Breast epithelium (tissue), 3 donors: Measurements from ENCODE around the gene NRG3.

ENCODE experiments used
- POLR2A ChIP-seq: fragments of 450-650 bp; IDR thresholded peaks from one replicate; pipeline ENCODE4 v1.6.1; 2016; ENCODE audit warnings: antibody characterized with exemption, mild to moderate bottlenecking, moderate library complexity
- POLR2AphosphoS5 ChIP-seq, 3 donors: sonication (generic); formaldehyde crosslinking; IDR thresholded peaks; one replicate each; pipeline ENCODE4 v1.6.1; 2017; ENCODE audit warnings: antibody characterized with exemption in 3 of 3
- TF ChIP-seq, protein P1 (sequence below), 3 donors: fragments of 450-650 bp; IDR thresholded peaks; one replicate each; pipeline ENCODE4 v1.5.1; 2016 to 2017; ENCODE audit warnings: antibody characterized with exemption in 3 of 3, mild to moderate bottlenecking in 3 of 3, moderate library complexity in 3 of 3

DNA sequence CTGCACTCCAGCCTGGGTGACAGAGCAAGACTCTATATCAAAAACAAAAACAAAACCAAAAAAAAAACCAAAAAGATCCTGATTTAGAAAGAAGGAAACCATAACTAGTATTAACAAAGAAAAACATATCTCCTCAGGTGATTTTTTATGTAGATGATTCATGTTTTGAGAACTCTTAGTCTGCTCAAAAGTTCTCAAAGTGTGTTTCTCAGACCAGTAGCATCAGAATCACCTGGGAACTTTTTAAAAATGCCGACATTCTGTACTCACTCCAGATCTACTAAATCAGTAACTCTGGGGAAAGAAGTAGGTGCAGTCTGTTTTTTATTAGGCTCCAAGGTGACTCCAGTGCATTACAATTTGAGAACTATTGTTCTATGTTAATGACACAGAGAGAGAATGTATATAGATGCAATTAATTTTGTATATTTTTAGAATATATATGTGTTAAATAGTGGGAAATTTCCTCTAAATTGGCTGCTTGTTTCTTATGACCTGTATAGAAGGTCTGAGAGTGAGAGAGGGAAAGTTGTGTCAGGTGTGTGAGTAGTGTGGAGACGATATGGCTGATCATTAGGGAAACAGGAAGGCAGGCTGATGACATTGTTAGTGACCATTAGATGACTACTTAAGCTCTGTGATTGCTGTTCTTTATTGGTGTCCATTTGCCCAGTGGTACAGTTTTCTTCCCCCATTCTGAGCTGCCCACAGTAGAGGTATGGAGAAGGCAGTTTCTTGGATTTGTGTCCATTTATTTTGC is 1075.0 kb downstream of the NRG3 start:
- TF ChIP-seq, protein P1, sequence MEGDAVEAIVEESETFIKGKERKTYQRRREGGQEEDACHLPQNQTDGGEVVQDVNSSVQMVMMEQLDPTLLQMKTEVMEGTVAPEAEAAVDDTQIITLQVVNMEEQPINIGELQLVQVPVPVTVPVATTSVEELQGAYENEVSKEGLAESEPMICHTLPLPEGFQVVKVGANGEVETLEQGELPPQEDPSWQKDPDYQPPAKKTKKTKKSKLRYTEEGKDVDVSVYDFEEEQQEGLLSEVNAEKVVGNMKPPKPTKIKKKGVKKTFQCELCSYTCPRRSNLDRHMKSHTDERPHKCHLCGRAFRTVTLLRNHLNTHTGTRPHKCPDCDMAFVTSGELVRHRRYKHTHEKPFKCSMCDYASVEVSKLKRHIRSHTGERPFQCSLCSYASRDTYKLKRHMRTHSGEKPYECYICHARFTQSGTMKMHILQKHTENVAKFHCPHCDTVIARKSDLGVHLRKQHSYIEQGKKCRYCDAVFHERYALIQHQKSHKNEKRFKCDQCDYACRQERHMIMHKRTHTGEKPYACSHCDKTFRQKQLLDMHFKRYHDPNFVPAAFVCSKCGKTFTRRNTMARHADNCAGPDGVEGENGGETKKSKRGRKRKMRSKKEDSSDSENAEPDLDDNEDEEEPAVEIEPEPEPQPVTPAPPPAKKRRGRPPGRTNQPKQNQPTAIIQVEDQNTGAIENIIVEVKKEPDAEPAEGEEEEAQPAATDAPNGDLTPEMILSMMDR (IDR thresholded peaks at IDR 0.05): no peak
- TF ChIP-seq POLR2A (no peak), POLR2AphosphoS5 (IDR thresholded peaks at IDR 0.05) (no peak)
